Anterior cingulate cortex (tissue), 58 donors: ENCODE data around the gene PPP4R2.

Experiments used
- DNase-seq, 58 donors: peaks; one replicate each; lab custom pipeline; 2025; lab: John Stamatoyannopoulos, UW

Gene PPP4R2, protein sequence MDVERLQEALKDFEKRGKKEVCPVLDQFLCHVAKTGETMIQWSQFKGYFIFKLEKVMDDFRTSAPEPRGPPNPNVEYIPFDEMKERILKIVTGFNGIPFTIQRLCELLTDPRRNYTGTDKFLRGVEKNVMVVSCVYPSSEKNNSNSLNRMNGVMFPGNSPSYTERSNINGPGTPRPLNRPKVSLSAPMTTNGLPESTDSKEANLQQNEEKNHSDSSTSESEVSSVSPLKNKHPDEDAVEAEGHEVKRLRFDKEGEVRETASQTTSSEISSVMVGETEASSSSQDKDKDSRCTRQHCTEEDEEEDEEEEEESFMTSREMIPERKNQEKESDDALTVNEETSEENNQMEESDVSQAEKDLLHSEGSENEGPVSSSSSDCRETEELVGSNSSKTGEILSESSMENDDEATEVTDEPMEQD

DNA sequence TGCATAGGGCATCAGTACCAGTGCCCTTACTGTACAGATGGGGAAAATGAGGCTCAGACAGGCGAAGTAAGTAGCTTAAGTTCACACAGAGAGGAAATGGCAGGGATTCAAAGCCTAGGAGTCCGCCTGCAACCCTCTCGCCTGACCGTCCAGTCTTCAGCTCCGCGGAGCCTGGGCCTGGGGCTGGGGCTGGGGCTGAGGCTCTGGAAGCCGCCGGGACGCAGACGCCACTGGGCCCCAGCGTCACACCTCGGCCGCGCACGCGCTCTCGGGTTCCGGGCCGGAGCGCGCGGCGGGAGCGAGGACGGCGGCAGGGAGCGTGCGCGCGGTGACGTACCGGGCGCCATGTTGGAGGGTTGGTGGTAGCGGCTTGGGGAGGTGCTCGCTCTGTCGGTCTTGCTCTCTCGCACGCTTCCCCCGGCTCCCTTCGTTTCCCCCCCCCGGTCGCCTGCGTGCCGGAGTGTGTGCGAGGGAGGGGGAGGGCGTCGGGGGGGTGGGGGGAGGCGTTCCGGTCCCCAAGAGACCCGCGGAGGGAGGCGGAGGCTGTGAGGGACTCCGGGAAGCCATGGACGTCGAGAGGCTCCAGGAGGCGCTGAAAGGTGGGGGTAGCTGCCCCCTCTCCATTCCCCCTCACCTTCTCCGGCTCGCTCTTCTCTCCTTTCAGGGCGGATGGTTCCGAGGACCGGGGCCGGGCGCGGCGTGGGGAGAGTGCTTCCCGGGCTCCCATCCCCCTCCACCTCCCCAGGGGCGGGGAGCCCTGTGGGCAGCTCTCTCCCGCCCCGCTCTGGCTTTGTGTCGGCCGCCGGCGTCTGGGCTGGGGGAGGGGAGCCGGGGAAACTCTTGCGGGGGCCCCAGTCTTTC, at the start of gene PPP4R2:
PPP4R2 (plus strand) TSS at position 339 of the 861 bp plus-strand sequence; CDS start at position 566, 227 bp downstream.
- peak; percentile 46 to 92 (median 81) for DNase-seq

DNA sequence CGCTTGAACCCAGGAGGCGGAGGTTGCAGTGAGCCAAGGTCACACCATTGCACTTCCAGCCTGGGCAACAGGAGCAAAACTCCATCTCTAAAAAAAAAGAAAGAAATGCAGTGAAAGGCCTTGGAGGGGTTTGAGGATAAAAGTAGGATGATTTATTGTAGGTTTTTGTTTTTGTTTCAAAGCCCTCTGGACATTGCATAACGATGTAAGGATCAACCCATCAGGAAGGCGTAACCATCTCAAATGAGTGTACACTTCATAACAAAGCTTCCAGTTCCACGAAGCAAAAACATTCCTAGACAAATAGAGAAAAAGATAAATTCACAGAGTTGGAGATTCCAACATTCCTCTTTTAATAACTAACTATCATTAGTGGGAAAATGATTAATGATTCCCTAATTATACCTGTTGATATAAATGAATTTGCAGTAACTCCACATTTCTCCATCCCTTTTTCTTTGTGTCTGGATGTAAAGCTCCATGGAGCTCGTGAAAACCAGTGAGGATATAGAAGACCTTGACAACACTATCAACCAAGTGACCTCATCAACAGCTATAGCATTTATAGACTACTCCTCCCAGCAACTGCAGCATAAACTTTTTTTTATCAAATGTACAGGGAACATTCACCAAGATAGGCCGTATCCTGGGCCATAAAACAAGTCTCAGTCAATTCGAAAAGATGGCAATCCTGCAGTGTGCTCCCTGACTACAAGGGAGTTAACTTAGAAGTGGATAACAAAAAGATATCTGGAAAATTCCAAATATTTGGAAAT, 48.7 kb upstream of the PPP4R2 start:
- no peak for DNase-seq

DNA sequence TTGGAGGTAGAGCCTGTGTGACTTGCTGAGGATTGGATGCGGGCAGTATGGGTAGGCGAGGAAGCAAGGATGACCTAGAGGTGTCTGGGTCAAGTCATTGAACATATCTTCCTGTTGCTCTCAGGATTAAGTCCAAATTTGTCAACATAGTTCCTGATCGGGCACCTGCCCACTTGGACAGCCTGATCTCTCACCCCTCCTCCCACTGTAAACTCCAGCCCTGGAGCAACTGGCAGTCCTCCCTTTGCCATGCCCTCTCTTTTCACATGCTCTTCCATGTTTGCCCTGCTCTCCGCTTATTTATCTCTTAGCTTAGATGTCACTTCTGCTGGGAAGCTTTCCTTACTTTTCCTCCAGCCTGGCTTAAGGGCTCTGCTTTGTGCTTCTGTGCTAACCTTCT, 47.6 kb upstream of the PPP4R2 start:
- DNase-seq, result no peak

DNA sequence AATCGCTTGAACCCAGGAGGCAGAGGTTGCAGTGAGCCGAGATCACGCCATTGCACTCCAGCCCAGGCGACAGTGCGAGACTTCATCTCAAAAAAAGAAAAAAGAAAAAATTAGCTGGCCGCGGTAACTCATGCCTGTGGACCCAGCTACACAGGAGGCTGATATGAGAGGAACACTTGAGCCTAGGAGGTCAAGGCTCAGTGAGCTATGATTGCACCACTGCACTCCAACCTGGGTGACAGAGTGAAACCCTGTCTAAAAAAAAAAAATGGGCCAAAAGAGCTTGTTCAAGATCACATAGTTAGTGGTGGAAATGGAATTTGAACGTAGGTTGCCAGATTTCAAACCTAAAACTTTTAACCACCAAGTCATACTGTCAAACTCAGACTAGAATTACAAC, 46.2 kb upstream of the PPP4R2 start:
- no peak for DNase-seq

DNA sequence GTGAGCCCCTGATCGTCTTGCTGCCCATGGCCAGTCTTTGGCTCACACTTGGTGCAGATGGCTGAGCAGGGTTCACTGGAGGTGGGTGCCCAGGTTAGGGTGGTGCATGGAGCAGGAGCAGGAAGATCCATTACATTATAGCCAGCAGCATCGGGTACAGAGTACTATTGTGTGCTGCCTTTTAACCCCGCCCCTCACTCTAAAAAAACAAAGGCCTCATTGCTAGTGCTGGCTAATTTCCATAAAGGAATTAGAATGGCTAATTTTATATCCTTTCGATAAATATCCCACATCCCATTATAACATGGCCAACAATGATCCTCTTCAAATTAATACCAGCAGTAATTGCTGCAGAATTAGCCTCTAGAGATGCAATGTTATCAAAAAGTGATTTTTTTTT, 45.8 kb upstream of the PPP4R2 start:
- peak in 19 of 58 donors; percentile 2 to 70 (median 20) for DNase-seq

DNA sequence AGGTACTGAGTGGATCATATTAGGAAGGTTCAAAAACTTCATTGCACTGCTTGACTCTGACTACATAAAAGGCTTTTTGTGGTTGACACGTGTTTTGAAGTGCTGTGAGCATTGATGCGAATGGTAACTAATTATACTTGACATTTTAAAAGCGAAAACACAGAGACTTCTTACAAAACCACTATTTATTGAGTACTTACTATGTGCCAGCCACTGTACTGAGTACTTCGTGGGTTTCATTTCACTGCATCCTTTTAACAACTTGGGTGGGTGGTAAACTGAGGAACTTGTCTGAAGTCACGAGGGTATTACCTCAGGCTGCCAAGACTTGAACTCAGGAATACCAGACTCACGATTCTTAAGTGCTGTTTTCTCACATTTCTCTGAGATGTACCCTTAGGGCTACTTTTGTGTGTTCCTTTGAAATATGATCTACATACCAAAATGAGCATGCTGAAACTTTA, 45.3 kb upstream of the PPP4R2 start:
- DNase-seq, result no peak

DNA sequence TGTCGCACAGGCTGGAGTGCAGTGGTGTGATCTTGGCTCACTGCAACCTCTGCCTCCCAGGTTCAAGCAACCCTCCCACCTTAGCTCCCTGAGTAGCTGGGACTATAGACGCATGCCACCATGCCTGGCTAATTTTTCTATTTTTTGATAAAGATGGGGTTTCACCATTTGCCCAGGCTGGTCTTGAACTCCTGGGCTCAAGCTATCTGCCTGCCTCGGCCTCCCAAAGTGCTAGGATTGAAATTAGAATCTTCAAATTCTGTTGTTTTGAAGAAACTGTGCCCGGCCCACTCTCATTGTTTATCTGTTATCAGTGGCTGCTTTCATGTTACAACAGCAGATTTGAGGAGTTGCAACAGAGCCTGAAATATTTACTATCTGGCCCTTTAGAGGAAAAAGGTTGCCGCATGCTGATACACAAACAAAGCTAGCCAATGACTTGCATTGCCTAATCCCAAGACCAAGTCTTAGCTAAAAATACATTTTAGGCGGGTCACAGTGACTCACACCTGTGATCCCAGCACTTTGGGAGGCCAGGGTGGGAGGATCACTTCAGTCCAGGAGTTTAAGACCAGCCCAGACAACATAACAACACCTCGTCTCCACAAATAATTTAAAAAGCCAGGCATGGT, 43.2 kb upstream of the PPP4R2 start:
- DNase-seq, result no peak

DNA sequence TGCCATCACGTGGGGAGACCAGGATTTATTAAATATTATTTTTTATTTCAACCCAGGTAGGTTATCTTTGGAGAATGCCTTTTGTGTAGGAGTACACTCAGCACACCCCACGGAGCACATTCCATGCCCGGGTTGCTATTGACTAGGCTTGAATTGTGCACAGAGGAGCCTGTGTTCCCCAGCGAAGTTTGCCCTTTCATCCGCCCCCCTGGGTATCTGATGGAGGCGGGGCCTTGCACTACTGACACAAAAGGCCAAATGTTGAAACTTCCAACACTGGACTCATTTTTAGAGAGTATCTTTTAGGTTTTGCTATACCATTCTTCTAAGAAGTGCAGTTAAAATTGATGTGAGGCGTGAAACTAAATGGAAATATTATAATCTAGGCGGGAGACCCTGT, 39.3 kb upstream of the PPP4R2 start:
- peak in 47 of 58 donors; percentile 1 to 85 (median 52) for DNase-seq

DNA sequence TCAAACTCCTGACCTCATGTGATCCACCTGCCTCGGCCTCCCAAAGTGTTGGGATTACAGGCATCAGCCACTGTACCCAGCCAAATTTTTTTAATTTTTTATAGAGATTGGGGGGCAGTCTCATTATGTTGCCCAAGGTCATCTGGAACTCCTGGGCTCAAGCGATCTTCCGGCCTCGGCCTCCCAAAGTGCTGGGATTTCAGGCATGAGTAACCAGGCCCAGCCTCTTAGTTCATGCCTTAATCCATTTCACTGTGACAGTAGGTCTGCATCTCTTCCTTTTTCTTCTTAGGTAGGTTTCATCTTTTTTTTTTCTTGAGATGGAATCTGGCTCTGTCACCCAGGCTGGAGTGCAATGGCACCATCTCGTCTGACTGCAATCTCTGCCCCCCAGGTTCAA, 37.3 kb upstream of the PPP4R2 start:
- DNase-seq, result no peak

DNA sequence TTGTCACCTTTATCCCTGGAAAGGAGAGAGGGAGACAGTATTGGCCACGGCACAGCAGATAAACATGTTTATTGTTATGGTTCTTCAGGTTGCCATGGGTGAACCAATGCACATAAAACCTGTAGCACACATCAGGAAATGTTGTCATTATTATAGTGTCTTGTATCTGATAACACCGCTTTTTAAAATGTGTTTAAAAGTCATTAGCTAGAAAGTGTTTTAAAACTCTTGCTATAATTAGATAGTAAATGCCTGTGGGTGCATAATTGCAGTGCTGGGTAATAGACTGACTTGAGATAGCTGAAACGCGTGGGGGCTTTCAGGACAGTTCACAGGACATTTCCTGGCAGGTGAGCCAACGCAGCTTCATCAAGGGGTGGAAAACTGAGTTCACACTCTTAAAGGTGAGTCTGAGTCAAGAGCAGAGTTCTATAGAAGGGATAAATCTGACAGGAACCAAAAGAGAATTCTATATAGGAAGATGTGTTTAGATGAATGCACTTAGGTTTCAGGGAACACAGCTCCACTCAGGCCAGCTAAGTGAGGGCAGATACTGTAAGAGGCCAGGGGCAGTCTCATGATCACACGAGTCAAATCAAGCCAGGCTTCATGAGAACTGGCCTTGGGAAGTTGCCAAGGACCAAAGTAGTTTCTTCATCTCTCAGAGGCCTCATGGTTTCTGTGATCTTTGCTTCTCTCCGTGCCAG, 35.6 kb upstream of the PPP4R2 start:
- peak in 8 of 58 donors; percentile 2 to 53 (median 11) for DNase-seq

DNA sequence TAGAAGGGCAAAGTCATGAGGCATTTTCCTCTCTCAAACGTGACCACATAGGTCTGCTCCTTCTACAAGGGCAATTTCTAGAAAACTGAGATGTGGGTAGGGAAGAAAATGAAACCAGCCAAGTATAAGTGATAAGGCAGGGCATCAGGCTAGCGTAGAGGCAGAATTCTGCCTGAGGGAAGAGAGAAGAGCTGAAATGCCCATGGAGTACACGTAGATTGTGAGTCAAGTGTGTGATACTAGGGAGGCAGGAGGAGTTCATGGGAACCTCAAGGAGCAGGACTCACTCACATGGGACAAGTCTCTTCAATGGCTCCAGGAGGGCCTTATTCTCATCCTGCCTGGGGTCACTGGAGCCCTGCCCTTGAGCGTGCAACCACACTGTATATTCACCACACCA, 34.9 kb upstream of the PPP4R2 start:
- DNase-seq, result no peak

DNA sequence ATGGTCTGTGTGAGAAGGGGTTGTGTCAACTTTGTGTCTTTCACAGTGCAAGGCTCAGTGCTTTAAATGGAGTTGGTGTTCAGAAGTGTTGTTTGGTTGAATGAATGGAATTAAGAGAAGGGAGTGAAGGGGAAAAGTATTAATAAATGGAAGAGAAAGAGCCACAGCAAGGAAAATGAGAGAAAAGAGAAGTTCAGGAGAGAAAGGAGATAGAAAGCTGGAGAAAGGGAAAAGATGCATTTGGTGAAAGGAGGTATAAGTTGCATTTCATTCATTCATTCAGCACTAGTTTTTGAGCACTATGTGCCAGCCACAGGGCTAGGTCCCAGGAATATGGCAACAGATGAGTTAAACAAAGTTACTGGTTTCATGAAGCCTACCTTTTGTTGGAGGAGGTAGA, 34.3 kb upstream of the PPP4R2 start:
- DNase-seq, result no peak

DNA sequence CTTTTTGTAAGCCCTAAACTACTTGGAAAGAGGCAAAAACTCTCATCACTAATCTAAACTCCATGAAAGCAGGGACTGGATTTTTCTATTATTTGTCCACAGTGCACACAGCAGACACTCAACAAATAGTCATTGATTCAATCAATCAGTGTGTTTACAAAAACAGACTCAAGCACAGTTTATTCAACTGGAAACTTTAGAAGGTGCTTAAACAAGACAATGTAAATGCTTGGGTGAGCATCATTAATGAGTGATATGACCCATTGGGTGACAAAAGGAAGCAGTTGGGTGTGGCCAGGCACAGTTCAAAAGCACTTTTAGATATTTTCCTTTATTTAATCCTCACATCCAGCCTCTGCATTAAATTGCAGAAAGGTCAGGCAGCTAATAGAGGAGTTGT, 32.0 kb upstream of the PPP4R2 start:
- no peak for DNase-seq

DNA sequence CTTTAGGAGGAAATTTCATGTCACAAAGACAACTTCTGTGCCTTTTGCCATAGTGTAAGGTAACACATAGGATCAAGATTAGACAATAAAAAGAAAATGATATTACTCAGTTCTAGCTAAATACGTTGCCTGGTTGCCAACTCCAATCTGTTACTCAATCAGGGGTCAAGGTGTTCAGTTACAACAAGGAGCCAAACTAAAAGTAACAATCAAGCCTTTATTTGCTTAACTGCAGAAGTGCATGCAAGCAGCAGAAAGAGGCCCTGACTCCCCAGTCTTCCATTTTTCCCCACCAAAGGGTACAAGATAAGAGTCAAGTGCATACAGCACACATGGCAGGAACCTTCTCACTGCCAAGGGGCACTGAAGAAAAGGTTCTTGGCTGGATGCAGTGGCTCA, 28.3 kb upstream of the PPP4R2 start:
- no peak for DNase-seq

DNA sequence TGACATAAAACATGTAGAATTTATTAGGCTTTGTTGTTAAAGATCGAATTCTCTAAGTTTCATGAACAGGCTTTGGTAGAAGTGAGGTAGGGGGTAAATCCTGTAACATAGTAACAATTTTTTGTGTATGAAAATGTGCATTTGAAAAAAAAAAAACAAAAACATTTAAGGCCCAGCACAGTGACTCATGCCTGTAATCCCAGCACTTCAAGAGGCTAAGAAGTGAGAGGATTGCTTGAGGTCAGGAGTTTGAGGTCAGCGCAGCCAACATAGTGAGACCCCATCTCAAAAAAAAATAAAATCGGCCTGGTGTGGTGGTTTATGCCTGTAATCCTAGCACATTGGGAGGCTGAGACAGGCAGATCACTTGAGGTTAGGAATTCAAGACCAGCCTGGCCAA, 26.8 kb upstream of the PPP4R2 start:
- no peak for DNase-seq

DNA sequence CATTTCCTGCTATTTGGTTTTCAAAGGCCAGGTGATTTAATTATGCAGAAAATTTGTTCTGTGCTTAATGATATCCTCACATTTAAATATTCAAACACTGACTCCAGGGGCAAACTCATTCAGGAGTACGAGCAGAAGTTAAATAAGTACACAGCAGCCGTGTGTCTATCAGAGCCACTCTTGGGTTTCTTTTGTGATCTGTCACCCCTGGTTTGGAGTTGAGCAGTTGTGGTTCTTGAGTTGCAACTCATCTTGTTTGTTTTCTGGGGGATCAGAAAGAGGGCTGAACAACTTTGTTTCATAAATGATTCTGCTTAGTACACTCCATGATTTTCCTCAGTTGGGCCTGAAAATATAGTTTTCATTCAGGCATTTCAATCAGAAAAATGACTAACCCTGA, 25.7 kb upstream of the PPP4R2 start:
- DNase-seq, result no peak

DNA sequence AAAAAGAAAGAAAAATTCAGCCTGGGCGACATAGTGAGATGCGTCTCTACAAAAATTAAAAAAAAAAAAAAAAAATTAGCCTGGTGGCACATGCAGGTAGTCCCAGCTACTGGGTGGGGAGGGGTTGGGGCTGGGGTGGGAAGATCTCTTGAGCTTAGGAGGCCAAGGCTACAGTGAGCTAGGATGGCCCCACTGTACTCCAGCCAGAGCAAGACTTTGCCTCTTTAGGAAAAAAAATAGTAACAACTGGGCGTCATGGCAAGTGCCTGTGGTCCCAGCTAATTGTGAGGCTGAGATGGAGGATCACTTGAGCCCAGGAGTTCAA, 23.9 kb upstream of the PPP4R2 start:
- no peak for DNase-seq

DNA sequence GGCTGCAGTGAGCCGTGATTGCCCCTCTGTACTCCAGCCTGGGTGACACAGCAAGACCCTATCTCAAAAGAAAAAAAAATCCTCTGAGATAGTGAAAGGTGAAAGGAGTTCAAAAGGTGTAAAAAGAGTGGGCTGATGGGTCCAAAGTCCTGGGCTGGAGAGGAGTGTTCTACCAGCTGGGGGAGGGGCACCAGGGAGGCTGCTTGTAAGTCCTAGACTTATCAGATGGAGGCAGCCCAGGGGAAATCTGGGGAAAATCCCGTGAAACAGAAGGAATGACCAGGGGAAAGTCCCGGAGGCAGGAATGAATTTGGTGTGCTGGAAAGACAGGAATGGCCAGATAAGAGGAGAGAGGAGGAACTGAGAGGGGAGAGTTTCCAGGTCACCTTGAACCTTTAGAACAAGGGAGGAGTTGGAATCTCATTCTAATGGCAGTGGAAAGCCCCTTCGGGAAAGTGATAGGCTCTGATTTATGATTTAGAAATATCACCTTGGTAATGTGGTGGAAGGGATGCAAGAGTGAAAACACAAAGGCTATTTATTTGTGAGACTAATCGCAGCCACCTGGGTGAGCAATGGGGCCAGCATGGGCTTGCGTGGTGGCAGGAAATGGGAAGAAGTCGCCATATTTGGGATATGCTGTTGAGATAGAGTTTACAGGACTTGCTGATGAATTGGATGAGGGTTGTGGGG, 23.4 kb upstream of the PPP4R2 start:
- no peak for DNase-seq

DNA sequence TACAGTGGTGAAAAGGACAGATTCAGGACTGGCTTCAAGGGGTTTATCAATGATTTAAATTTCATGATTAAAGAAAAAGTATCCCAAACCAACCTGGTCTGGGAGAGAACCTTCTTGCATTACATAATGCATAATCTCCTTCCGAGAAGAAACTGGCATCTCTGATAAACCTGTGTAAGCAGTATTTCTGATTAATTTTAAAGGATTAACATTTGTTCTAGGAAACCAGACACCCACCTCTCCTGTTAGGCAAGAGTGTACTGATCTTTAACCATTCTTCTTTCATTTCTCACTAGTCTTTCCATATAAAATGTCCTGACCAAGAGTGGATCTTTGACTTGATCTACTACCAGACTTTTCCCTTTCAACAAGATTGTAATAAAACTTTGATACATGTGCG, 22.8 kb upstream of the PPP4R2 start:
- DNase-seq, result no peak
